Activated CD8-positive, alpha-beta memory T cell treated with anti-CD3 and anti-CD28 coated beads, Interleukin-2, amount 50 U/mL, for 1 hour (primary cell): ENCODE results near the gene INPP5A.

Source experiments
- DNase-seq: peaks from one replicate; pipeline ENCODE4 v3.0.0-alpha.2; 2020; ENCODE audit errors: extremely low read depth

Gene INPP5A

DNA sequence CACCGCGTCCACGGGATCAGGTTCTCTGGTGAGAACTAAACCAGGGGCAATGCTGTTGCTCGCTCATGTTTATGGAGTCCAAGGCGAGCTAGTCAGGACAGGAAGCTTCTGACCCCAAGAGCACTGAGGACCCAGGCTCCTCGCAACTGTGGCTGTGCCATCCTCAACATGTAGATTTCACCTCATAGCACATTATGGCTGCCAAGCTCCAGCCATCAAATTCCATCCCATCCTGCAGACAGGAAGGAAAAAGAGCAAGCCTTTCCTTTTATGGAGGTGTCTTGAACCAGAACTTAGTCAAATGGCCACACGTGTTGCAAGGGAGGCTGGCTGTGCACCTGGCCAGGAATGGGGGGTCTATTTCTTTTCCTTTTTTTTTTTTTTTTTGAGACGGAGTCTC is 264.5 kb downstream of the INPP5A start:
- DNase-seq: no peak

DNA sequence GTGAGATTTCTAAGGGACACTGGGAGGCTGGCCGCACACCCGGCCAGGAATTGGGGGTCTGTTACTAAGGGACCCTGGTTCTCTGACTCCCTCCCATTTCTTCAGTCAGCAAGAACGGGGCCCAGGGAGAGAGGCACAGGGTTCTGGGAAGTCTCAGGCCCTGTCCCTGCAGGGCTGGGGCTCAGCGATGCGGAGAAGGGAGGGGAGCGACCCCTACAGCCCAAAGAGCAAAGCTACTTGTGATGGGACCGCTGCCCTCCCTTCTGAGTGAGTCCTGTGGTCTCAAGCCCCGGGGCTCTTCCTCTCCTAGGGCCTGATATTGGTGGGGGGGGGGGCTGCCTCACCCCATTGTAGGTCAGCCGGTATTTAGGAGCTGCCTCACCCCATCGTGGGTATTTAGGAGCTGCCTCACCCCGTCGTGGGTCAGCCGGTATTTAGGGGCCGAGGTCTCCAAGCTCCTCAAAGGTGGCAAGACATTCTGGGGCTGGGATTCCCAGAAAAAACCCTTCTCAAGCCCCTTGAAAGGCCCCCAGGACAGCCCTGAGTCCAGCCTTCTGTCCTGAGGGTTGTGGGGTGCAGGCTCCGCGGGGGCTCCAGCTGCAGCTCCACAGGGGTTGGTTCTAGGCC is 265.2 kb downstream of the INPP5A start:
- DNase-seq: no peak

DNA sequence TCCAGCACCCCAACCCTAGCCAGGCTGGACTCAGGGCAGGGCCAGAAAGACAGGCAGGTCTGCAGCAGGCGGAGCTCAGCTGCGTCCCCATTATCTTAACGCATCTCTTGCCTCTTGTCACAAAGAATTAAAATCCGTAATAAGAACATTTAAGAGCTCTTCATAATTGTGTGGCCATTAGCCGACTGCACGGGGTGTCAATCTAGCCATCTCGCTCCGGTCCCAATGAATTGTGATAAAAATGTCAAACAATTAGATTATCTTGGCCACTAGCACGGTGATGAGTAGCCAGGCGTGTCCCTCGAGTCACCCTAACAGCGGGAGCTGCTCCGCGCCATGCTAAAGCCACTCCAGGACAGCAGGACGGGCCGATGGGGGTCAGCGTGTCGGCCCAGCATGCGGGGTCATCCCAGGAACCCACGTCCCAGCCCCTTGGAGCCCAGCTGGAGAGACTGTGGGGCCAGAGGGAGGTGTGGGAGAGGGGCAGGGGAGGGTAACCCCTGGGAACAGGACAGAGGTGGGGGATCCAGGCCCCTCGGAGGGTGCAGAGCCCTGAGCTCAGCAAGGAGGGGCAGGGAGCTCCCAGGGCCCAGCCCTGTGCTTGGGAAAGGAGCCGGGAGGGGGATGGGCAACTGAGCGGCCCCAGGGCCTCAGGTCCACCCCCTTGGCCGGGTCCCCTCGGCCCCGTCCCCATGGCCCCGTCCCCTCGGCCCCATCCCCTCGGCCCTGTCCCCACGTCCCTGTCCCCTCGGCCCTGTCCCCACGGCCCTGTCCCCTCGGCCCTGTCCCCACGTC is 266.0 kb downstream of the INPP5A start:
- no peak for DNase-seq

DNA sequence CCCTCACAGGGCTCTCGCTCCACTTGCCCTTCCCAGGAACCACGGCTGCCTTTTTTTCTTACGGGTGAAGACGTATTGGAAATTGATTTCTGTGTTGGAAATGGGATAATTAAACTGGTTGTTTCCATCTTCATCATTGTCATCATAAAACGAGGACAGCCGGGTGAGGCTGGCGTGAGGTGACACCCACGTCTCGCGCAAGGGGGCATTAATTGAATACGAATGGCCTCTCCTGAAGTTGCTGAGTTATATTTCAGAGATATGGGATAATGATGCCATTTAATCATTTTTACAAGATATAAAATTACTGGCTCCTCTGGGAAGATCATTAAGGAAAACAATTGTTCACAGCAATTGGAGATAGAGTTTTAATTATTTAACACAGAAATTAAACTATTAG is 266.7 kb downstream of the INPP5A start:
- no peak for DNase-seq

DNA sequence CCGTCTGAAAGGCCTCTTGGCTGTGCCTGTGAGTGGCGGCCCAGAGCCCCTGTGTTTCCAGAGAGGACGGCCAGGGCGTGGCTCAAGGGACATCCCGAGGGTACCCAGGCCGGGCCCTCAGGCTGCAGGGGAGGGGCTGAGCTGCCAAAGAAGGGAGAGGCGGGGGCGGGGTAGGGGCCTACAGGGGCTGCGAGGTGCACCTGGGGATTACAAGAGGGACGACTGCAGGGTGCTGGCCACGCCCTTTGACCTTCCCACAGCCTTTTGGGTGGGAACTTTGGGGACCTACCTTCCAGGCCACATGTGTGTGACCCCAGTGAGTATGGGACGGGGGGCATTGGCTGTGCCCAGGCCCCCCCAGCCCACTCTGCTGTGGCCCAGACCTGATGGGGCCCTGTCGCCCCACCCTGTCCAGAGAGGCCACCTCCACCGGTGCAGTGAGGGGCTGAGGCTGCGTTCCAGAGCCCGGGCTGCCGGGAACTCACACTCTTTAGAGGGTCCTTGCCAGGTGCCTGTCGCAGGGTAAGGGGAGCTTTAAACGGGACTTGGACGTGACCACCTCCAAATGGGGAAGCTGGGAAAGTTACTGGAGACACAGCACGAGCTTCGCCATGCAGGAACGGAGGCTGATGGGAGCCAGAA is 267.3 kb downstream of the INPP5A start:
- no peak for DNase-seq

GRCh38 chr10:132805599-132805998 is 268.0 kb downstream of the INPP5A start:
- DNase-seq: no peak

DNA sequence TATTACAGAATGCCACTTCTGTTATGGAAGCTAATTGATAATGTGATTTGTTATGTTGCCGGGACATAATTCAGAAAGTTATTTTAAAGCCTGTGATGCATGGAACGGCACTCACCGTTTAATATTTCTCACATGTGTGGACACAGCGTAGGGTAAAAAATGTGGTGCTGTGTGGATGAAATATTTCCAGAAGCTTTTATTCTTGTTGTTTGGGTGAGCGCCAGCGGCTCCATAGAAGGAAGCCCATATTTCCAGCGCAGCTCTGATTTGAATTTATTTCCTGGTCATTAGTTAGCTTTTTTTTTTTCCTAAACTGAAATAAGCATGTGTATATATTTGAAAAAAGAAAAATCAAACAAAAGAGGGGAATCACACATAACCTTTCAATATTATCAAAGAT is 268.5 kb downstream of the INPP5A start:
- DNase-seq: no peak

GRCh38 chr10:132806561-132807003 is 269.0 kb downstream of the INPP5A start:
- DNase-seq: no peak

- no peak for DNase-seq
These were observed 270.0 kb downstream of the INPP5A start for GRCh38 chr10:132807621-132808049.

GRCh38 chr10:132808383-132809231 is 271.0 kb downstream of the INPP5A start:
- no peak for DNase-seq

- no peak for DNase-seq
These were observed 271.9 kb downstream of the INPP5A start for GRCh38 chr10:132809232-132810140.

GRCh38 chr10:132810141-132810806 is 272.7 kb downstream of the INPP5A start:
- DNase-seq: no peak

DNA sequence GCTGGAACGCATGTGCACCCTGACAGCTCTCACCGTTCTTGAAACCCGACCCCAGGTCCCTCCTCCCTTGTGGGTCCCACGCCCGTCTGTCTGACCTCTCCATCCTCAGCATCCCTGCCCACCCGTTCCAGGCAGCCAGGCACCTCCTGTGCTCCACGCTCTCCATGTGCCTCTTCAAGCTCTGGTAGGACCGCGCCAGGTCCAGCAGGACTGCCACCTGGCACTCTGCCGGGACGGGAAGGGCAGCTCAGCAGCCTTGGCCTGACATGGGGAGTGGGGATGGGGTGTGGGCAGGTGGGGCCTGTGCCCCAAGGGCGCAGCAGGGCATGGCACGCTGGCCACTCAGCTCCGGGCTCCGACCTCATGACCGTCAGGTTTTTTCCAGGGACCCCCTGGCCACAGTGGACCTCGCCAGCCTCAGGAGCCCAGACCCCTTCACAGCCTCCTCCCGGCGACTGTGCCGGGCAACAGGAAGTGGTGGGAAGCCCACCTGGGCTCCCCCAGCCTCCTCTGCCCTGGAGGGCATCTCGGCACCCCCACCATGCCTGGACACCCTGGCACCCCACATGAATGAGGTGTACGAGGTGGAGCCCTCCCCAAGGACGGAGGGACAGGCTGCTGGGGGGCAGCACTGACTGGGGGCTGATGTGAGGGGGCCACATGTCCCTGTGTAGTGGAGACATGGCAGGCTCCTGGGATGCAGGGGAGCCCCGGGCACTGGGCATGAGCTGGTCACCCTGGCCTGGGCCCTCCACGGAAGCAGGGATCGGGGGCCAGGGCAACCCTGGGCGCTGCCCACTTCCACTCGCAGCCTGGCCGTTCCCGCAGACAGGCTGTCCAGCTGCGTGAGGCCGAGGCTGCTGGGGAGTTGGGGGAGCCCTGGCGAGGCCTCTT is 273.5 kb downstream of the INPP5A start:
- no peak for DNase-seq

DNA sequence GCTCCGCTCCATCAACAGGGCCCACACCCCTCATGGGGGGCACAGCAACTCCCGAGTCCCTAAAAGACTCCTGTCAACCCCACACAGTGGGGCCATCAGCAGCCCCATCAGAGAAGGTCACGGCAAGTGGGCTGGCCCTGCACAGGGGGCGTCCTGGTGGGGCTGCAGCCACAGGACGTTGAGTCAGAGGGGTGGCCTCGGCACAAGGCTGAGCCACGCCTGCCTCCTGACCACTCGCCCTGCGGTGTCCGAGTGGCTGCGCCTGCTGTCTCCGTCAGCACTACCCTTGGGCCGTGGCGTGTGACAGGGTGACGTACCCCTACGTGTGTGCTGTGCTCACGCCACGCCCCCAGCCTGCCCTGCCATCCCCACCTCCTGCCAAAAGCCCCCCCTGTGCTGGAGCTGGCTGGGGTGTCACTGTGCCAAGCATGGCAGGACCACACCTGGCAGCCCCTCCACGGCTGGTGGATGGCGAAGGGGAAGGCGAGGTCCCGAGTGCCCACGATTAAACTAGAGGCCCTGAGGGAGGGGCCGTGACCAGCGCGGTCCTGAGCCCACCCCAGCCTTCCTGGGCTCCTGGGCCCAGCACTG is 274.4 kb downstream of the INPP5A start:
- DNase-seq: no peak

DNA sequence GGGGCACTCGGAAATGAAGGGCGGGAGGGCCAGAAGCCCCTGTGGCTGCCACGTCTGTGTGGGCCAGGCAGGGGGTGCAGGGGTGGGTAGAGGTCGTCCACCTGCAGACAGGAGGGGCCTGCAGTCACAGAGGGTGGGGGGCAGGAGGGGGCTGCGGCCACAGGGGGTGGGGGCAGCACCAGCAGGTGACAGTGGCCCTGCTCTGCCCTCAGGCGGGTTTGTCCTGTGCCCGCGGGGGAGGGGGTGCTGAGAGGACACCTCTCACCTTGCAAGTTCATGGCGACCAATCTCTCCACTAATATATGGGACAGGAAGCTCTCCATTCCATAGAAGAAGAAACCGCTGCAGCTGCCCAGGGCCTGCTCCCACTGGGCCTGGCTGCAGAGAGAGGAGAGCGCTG is 274.9 kb downstream of the INPP5A start:
- DNase-seq: no peak

GRCh38 chr10:132813001-132813401 is 275.4 kb downstream of the INPP5A start:
- DNase-seq: no peak

DNA sequence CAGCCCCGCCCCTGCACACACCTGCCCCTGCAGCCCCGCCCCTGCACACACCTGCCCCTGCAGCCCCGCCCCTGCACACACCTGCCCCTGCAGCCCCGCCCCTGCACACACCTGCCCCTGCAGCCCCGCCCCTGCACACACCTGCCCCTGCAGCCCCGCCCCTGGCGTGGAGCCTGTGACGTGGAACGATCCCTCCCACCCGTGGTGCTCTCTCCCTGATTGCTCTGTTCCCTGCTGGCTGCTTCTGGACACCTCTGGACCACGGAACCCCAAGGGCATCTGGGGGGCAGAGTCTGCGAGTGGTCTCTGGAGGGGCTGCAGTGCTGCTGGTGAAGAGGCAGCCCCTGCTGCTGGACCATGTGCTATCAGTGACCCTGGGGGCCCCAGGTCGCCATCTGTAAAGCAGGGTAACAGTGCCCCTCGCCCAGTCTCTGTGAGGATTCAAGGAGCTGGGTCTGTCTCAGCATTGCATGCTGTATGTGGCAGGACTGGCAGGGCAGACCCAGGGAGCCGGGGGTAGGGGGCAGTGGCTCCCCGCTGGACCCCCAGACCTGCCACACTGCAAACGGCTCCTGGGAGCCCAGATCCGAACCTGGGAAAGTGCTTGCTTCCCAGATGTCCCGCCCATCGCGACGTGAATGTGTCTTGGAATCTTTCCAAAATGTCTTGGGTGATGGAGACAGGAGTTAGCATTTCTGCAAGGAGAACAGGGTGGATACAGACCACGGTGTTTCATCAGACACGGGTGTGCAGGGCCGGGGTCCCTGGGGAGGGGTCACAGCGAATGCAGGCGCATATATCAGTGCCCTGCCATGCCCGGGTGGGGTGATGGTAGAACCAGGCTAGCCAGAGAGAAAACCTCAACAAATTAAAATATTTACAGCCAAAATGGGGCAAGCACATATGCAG is 276.2 kb downstream of the INPP5A start:
- DNase-seq: no peak

DNA sequence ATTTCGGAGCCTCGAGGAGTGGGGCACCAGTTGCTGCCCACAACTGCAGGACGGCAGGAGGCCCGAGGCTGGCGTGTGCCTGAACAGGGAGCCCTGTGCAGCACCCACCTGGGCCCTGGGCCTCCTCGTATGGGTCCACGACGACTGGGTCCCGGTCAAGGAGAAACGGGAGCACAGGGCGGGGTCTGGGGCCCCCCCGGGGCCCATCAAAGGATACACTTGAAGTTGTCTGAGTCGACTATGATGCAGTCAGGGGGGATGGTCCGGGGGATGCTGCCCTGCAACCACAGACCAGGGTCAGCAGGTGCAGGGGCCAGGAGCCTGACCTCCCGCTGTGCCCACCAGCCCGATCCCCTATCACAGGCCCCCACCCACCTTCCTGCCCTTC is 276.9 kb downstream of the INPP5A start:
- no peak for DNase-seq
